HG03175 (cell line): ENCODE measurements around the gene PHF21A.
A peak's percentile ranks its signal among the peaks of the same experiment; 100 is the strongest.
"Not testable (repeated sequence)": the region's sequence is repeated elsewhere in the genome, so short reads cannot be mapped to it uniquely, and the experiment has no call there.

Experiments used
- ATAC-seq: cut with Tn5 transposase; IDR thresholded peaks from one replicate; pipeline ENCODE4 v1.9.1; 2021; ENCODE audit warnings: mild to moderate bottlenecking, moderate library complexity; ENCODE audit not compliant: unreplicated experiment

PHF21A gene

DNA sequence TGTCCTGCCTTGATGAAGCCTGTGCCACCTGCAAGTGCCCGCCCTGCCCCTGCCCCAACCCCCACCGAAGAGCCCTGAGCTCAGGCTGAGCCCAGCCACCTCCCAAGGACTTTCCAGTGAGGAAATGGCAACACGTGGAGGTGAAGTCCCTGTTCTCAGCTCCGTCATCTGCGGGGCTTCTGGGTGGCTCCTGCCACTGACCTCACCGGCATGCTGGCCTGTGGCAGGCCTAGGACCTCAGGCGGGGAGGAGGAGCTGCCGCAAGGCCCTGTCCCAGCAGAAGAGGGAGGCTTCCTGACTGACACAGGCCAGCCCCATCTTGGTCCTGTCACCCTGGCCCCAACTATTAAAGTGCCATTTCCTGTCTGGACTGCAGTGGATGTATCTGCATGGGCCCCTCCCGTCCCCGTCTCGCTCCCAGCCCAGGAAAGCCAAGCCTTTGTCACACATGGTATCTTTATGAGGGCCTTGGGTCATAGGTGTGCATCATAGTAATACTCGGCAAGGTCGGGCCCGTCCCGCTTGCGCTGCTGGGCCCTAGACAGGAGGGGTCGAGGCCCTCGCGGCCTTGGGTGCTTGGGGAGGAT, 215.1 kb downstream of the PHF21A start:
- no peak for ATAC-seq

DNA sequence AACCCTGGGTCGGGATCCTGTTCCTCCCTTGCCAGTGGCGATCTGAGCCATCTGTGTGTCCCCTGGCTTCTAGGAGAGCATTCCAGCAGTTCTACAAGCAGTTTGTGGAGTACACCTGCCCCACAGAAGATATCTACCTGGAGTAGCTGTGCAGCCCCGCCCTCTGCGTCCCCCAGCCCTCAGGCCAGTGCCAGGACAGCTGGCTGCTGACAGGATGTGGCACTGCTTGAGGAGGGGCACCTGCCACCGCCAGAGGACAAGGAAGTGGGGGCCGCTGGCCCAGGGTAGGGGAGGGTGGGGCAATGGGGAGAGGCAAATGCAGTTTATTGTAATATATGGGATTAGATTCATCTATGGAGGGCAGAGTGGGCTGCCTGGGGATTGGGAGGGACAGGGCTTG, 215.7 kb downstream of the PHF21A start:
- not testable (repeated sequence) for ATAC-seq

DNA sequence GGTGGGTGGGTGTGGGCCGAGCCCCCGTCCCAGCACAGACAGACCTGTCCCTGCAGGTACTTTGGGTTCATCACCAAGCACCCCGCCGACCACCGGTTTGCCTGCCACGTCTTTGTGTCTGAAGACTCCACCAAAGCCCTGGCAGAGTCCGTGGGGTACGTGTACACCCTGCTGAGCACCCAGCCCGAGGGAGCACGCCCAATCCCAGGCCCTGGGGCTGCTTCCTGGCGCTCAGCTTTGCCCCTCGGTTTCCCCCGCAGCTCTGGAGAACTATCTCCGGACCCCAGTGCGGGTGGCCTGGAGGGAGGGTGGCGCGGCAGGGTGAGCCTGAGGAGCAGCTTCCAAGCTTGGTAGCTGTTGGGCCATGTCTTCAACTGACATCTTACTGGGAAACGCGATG, 216.2 kb downstream of the PHF21A start:
- ATAC-seq = no peak

DNA sequence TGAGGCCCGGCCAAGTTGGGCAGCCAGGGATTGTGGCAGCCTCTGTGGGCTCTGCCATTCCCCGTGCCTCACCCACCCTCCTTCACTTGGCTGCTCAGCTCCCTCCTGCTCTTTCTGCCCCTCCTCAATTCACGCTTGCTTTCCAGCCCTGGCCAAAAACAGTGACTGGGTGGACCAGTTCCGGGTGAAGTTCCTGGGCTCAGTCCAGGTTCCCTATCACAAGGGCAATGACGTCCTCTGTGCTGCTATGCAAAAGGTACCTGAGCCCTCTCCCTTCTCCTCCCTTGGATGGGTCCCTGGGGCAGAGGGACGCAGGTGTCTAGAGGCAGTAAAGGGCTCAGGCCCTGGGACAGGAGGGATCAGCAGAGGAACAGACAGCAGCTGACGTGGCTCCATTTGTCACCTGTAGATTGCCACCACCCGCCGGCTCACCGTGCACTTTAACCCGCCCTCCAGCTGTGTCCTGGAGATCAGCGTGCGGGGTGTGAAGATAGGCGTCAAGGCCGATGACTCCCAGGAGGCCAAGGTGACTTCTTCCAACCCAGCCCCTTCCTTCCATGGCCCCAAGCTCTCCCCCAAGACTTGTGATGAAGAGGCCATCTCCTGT, 216.8 kb downstream of the PHF21A start:
- no peak for ATAC-seq

DNA sequence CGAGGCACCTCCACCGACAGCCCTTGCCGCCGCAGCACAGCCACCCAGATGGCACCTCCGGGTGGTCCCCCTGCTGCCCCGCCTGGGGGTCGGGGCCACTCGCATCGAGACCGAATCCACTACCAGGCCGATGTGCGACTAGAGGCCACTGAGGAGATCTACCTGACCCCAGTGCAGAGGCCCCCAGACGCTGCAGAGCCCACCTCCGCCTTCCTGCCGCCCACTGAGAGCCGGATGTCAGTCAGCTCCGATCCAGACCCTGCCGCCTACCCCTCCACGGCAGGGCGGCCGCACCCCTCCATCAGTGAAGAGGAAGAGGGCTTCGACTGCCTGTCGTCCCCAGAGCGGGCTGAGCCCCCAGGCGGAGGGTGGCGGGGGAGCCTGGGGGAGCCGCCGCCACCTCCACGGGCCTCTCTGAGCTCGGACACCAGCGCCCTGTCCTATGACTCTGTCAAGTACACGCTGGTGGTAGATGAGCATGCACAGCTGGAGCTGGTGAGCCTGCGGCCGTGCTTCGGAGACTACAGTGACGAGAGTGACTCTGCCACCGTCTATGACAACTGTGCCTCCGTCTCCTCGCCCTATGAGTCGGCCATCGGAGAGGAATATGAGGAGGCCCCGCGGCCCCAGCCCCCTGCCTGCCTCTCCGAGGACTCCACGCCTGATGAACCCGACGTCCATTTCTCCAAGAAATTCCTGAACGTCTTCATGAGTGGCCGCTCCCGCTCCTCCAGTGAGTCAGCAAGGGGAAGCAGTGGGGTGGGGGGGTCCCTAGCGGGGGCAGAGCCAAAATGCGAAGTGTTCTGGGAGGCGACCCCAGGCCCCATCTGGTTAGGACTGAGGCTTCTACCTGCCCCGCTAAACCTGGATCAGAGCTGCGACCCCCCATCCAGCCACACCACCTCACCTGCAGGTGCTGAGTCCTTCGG, 218.5 kb downstream of the PHF21A start:
- no peak for ATAC-seq

DNA sequence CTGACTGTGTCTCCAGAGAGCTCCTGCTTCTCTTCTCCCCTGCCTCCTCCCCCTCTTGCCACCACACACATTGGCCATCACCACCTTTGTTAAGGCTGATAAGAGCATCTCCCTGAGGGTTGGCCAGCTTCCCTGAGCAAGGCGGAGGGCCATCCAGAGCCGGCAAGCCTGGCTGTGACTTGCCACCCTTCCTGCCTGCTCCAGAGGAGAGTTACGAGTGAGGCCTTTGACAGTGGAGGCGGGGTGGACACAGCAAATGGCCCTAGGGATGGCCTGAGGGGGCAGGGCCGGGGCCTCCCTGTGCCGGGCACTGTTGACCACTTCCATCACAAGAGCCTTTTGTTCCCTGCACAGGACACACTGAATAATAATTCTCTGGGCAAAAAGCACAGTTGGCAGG, 219.6 kb downstream of the PHF21A start:
- no peak for ATAC-seq

DNA sequence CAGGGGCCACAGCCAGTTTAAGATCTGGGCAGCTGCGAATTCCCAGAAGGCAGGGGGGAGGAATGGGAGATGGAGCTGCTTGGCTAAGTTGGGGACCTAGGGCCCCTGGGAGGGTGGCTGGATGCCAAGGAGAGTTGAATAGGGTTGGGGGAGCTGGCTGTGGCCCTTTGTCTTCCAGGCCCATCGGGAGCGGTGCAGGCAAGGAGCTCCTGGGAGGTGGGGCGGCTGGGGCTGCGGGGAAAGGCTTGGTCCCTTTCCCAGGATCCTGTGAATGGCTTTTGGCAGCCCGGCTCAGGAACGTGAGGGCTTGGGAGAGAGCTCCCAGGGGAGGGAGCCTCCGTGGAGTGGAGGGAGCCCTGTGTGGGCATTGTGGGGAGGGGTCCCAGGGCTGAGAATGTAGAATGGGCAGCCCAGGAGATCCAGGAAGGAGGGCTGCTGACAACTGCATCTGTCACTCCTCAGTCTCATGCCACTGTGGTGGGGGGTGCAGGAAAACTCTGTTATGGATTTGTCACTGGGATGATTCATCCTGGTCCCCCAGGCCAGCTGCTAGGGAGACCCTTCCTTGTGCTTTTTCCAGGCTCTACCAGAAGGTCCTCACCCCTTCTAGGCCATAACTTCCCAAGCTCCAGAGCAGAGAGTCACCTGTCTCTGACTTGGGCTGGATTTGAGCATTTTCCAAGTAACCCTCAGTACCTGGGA, 220.2 kb downstream of the PHF21A start:
- no peak for ATAC-seq

DNA sequence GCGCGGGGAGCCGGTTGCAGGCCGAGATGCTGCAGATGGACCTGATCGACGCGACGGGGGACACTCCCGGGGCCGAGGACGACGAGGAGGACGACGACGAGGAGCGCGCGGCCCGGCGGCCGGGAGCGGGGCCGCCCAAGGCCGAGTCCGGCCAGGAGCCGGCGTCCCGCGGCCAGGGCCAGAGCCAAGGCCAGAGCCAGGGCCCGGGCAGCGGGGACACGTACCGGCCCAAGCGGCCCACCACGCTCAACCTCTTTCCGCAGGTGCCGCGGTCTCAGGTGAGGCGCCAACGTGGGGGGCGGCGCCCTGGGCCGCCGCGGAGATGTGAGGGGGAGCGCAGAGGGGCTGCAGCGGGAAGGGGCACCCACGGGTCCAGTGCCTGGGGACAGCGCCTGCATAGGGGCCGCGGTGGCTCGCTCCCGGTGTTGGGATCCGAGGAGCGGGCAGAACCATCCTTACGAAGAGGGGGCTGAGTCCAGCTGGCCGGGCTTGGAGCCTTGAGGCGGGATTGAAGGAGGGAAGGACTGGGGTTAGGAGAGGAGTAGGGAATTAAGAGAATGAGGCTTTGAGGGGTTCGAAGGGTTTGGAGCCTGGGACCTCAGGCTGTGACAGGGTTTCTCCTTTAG, 221.0 kb downstream of the PHF21A start:
- ATAC-seq = not testable (repeated sequence)

DNA sequence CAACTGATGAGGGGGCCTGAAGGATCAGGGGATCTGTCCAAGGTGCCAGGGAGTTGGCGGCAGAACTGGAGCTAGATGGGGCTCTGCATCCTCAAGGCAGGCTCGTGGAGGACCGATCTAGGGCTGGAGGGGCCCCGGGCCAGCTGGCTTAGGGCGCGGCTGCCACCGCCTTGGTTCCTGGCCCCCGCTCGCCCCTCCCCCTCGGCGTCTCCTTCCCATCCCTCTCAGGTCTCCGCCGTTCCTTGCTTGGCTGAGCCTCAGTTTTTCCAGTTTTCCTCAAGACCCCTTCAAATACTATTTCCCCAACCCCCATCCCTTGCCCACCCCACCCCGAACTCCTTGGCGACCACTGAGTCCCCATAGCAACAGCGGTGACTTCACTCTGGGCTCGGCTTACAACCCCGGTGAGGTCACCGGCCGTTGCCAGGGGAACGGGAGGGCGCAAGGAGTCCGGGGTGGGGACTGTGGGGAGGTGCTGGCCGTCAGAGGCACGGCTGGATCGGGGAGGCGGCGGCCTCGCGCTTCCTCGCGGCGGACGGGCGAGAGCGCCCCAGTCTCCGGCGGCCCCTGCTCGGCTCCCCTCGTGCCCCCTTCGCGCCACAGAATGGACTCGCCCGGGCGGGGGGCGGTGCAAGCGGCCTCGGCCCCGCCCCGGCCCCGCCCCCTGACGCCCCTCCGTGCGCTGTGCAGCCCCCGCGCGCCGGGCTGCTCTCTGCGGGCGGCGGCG, 221.6 kb downstream of the PHF21A start:
- peak; percentile 59 for ATAC-seq

DNA sequence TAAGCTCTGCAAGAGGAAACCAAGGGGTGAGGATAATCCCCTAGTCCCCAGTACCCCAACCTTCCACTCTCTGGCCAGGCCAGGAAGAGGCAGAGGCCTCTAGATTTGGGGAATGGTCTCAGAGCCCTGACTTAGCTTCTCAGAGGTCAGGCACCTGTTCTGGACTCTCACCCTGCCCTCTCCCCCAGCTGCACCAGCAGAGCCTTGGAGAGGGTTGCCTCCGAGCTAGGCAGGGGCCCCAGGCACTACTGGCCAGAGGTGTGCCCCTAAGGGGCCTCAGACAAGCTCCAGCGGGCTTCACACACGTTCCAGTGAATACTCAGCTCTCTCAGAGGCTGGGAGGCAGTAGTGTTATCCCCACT, 222.2 kb downstream of the PHF21A start:
- no peak for ATAC-seq

DNA sequence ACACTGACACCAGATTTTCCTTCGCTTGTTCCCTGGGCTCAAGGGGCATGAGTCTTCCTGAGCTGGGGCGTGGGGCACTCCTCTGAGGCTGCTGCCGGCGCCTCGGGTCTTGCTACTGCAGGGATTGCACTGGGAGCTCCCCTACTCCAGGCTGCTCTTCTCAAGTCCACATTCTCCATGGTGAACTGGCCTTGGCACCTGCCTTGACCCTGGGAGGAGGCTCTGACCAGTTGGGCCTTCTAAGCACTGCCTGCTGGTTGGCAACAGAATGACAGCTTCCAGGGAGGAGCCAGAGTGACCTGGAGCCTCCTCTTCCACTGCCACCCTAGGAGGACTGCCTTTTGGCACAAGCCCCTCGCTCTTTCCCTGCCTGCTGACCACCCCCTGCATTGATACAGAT, 223.7 kb downstream of the PHF21A start:
- ATAC-seq = no peak

DNA sequence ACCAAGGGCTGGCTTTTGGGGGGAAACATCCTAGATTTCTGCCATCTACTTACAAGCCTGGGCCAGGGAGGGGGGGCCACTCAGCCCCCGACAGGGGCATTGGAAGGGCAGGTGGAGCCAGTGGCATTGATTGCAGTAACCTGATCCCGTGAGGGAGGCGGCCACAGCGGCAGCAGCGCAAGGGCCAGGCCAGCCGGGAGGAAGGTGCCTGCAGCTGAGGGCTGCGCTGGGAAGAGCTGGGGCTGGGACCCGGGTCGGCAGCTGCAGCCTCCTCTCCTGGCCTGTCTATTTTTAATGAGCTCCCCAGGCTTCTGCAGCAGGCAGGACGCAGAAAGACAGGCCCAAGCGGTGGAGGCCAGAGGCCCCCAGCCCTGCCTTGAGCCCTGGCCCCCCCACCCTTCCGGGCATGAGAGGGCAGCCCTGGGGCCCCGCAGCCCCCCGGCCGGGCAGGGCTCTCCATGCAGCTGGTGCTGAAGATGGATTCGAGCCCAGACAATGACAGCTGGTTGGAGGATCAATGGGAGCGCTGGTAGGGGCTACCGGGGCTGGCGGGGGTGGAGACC, 224.8 kb downstream of the PHF21A start:
- ATAC-seq = no peak

DNA sequence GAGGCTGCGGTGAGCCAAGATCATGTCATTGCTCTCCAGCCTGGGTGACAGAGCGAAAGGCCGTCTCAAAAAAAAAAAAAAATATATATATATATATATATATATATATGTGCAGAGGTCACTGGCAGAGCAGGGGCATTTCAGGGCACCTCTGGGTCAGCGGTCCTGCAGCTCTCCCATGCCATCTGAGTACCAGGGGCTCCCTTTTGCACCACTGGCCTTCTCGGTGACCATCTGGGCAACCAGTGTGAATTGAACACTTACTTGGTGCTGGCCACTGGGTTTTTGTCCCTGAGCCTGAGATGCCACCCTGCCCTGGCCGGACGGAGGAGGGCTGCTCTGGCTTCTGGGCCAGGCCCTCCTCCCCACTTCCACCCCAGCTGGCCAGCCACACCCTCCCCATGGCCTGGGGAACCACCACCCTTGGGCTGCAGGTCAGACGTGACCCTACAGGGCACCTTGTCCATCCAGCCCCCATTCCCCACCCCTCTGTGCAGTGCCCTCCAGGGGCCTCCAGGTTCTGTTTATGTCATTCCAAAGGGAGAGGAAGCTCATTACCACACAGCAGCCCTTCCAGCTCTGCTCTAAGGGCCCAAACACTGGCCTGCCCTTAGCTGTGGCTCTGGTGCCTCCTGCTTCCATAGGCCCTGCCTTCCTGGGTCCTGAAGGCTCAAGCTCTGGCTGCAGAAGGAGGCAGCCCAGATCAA, 225.5 kb downstream of the PHF21A start:
- ATAC-seq = no peak

DNA sequence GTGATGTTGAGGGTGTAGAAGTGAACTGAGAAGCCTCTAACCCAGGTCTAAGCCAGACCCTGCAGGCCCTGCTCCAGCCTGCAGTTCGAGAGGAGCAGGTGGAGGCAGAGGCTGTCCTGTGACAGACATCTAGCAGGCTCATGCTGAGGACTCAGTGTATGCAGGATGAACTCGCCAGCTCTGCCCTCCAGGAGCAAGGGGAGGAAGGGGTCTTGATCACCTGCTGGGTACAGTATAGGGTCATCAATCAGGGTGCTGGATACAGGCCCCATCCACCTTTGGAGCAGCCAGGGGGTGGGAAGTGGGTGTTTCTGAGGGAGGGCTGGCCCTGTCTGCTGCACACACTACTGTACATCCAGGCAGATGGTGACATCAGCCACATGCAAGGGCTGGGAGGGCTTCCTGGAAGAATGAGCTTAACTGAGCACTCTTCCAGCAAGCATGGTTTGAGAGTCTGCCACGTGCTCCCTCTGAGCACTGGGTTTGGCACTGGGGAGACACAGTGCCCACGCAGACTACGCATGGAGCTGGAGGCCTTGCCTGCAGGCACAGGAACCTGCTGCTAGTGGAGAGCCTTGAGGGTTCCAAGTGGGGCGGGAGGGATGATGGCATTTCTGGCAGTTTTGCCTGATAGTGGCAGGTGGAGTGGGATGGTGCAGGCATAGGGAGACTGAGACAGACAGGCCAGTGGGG, 226.6 kb downstream of the PHF21A start:
- no peak for ATAC-seq

DNA sequence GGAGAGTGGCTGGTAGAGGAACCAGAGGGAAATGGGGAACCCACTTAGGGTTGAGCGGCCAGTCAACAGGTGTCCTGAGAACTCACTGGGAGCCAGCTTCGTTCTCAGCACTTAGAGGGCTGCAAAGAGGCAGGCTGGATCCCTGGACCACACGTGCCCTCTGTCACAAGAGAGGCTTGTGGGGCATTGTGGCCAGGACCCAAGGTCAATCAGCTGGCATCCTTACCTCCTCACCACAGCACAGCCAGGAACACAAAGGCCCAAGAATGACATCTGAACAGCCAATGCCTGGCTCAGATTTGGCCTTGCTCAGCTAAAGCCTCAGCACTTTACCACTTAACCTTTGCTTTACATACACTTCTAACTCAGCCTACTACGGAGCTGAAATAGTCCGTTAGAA, 228.4 kb downstream of the PHF21A start:
- no peak for ATAC-seq

DNA sequence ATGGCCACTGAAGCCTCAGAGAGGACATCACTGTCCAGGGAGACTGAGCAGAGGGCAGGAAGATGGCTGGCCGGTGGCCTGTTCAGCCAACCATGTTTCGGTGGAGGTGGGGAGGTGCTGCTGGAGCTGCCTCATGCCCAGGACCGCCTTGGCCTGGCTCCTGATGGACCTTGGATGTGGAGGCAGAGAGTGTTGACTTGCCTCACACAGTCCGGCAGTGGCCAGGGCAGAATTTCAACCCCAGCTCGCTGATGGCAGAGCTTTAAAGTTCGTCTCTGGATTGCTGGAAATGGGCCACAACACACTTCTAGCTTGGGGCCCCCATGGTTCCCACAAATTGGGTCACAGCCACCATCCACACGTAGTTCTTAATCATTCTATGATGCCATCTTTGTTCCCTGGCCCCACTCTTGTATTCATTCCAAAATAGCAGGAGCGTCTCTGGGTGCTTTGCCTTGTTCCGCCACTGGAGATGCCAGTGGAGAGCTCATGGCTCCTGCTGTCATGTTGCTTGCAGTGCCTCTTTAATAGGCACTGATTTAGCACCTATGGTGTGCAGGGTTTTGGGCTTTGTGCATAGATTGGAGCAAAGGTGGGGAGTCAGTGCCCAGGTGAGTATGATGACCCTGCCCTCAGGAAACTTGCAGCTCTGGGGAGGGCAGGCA, 230.2 kb downstream of the PHF21A start:
- no peak for ATAC-seq

DNA sequence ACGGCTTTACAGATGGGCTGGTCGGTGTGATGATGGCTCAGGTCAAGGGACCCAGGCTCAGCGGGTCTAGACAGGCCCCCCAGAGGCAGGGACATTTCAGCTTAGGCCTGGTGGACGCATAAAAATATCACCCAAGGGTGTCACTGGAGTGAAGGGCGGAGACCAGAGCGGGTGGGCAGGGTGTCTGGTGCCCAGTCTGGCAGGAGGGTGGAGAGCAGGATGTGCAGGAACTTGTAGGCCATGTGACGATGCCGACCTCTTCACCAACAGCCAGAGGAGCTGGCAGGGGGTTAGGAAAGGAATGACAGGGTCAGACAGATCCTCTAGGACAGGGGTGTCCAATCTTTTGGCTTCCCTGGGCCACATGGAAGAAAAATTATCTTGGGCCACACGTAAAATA, 231.3 kb downstream of the PHF21A start:
- ATAC-seq = no peak

DNA sequence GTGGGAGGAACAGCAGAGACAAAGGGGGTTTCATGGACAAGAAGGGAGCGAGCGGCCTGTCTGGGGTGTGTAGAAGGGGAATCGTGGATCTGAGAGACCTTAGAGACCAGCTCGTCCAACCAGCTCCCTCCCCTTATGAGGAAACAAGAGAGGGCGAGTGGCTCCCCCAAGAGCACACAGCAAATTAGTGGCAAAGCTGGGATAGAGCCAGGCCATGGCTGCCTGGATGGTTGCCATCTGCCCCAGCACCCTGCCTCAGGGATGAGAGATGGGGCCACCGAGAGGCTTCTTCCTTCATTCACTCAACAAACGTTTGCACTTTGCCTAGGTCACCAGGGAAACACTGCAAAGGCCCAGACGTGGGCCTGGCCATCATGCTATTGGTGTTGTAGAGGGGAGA, 231.7 kb downstream of the PHF21A start:
- ATAC-seq = no peak
